Measurements from ENCODE around the gene HADH.

- TF ChIP-seq, protein P1, sequence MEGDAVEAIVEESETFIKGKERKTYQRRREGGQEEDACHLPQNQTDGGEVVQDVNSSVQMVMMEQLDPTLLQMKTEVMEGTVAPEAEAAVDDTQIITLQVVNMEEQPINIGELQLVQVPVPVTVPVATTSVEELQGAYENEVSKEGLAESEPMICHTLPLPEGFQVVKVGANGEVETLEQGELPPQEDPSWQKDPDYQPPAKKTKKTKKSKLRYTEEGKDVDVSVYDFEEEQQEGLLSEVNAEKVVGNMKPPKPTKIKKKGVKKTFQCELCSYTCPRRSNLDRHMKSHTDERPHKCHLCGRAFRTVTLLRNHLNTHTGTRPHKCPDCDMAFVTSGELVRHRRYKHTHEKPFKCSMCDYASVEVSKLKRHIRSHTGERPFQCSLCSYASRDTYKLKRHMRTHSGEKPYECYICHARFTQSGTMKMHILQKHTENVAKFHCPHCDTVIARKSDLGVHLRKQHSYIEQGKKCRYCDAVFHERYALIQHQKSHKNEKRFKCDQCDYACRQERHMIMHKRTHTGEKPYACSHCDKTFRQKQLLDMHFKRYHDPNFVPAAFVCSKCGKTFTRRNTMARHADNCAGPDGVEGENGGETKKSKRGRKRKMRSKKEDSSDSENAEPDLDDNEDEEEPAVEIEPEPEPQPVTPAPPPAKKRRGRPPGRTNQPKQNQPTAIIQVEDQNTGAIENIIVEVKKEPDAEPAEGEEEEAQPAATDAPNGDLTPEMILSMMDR (conservative IDR thresholded peaks at IDR 0.05; ENCODE audit: low read length): no peak
- TF ChIP-seq EZH2phosphoT487 (IDR thresholded peaks at IDR 0.05; ENCODE audit: borderline replicate concordance, low read depth, low read length): no peak
Measured at GRCh38 chr4:108045687-108046024, 56.0 kb downstream of the HADH start.
